H9 (cell line): ENCODE results near the gene AFDN. TPM values are rescaled to one million over a fixed set of nuclear protein-coding genes. Genes with fewer than 3 reads are reported as not detected.

Experiments
- DNase-seq: peaks from one replicate; pipeline ENCODE4 v3.0.0-alpha.2; 2017
- H2AFZ ChIP-seq: one replicate; pipeline ENCODE4 v1.6.1; 2013; ENCODE audit warnings: mild to moderate bottlenecking, low read length, control low read depth, moderate library complexity
- H2AK5ac ChIP-seq: 2 replicates; pipeline ENCODE4 v1.6.1; 2013; ENCODE audit warnings: low read length, control low read depth, mixed read lengths; ENCODE audit not compliant: insufficient read length
- H2BK120ac ChIP-seq: one replicate; pipeline ENCODE4 v1.6.1; 2013; ENCODE audit warnings: low read depth, mild to moderate bottlenecking, low read length, control low read depth, inconsistent platforms; ENCODE audit not compliant: poor library complexity, severe bottlenecking
- H2BK12ac ChIP-seq: 2 replicates; pipeline ENCODE4 v1.6.1; 2013; ENCODE audit warnings: low read length, control low read depth, mixed read lengths, low read depth; ENCODE audit not compliant: insufficient read length
- H2BK15ac ChIP-seq: 2 replicates; pipeline ENCODE4 v1.6.1; 2013; ENCODE audit warnings: low read depth, low read length, control low read depth
- H2BK20ac ChIP-seq: one replicate; pipeline ENCODE4 v1.6.1; 2013; ENCODE audit warnings: low read depth, mild to moderate bottlenecking, low read length, control low read depth, inconsistent platforms; ENCODE audit not compliant: poor library complexity, severe bottlenecking
- H2BK5ac ChIP-seq: 2 replicates; pipeline ENCODE4 v1.6.1; 2013; ENCODE audit warnings: low read length, control low read depth, mixed read lengths; ENCODE audit not compliant: insufficient read length
- H3K14ac ChIP-seq: 2 replicates; pipeline ENCODE4 v1.6.1; 2013; ENCODE audit warnings: low read length, control low read depth; ENCODE audit not compliant: insufficient read depth
- H3K18ac ChIP-seq: 2 replicates; pipeline ENCODE4 v1.6.1; 2013; ENCODE audit warnings: low read depth, mild to moderate bottlenecking, mixed read lengths, low read length, control low read depth; ENCODE audit not compliant: insufficient read length
- H3K23ac ChIP-seq: 2 replicates; pipeline ENCODE4 v1.6.1; 2013; ENCODE audit warnings: low read length, control low read depth, mixed read lengths, low read depth; ENCODE audit not compliant: insufficient read length
- H3K23me2 ChIP-seq: 2 replicates; pipeline ENCODE4 v1.6.1; 2013; ENCODE audit warnings: low read depth, mild to moderate bottlenecking, mixed read lengths, low read length, control low read depth; ENCODE audit not compliant: insufficient read length, poor library complexity, severe bottlenecking
- H3K27ac ChIP-seq: 2 replicates; pipeline ENCODE4 v1.5.1; 2013; ENCODE audit warnings: low read length, control low read depth, mixed read lengths, low read depth; ENCODE audit not compliant: insufficient read length
- H3K27me3 ChIP-seq: 2 replicates; pipeline ENCODE4 v1.6.1; 2013; ENCODE audit warnings: low read length, control low read depth, inconsistent platforms; ENCODE audit not compliant: insufficient read depth
- H3K4ac ChIP-seq: 2 replicates; pipeline ENCODE4 v1.6.1; 2013; ENCODE audit warnings: low read depth, mild to moderate bottlenecking, control low read depth, inconsistent platforms, low read length, moderate library complexity
- H3K4me1 ChIP-seq: 2 replicates; pipeline ENCODE4 v1.6.1; 2013; ENCODE audit warnings: low read length, control low read depth, inconsistent platforms; ENCODE audit not compliant: insufficient read depth
- H3K4me2 ChIP-seq: 2 replicates; pipeline ENCODE4 v1.6.1; 2013; ENCODE audit warnings: low read length, control low read depth, mixed read lengths; ENCODE audit not compliant: insufficient read length, insufficient read depth
- H3K56ac ChIP-seq: 2 replicates; pipeline ENCODE4 v1.6.1; 2013; ENCODE audit warnings: low read depth, mild to moderate bottlenecking, mixed read lengths, low read length, control low read depth; ENCODE audit not compliant: insufficient read length
- H3K79me1 ChIP-seq: 2 replicates; pipeline ENCODE4 v1.6.1; 2013; ENCODE audit warnings: low read depth, mild to moderate bottlenecking, moderate library complexity, low read length, control low read depth, inconsistent platforms; ENCODE audit not compliant: insufficient read depth, poor library complexity, severe bottlenecking
- H3K79me2 ChIP-seq: 2 replicates; pipeline ENCODE4 v1.6.1; 2013; ENCODE audit warnings: low read length, control low read depth, inconsistent platforms; ENCODE audit not compliant: insufficient read depth
- H3K9ac ChIP-seq: 2 replicates; pipeline ENCODE4 v1.6.1; 2013; ENCODE audit warnings: low read length, control low read depth, mixed read lengths; ENCODE audit not compliant: insufficient read length; ENCODE audit errors: extremely low read depth
- H3K9me3 ChIP-seq: one replicate; pipeline ENCODE4 v1.6.1; 2013; ENCODE audit warnings: low read depth, low read length, inconsistent platforms; ENCODE audit not compliant: control insufficient read depth
- H3T11ph ChIP-seq: one replicate; pipeline ENCODE4 v1.6.1; 2013; ENCODE audit warnings: mild to moderate bottlenecking, low read length, control low read depth, inconsistent platforms
- H4K20me1 ChIP-seq: one replicate; pipeline ENCODE4 v1.6.1; 2013; ENCODE audit not compliant: control insufficient read depth, insufficient read length, insufficient read depth
- H4K5ac ChIP-seq: 2 replicates; pipeline ENCODE4 v1.6.1; 2013; ENCODE audit warnings: low read depth, mild to moderate bottlenecking, mixed read lengths, low read length, control low read depth; ENCODE audit not compliant: insufficient read length
- H4K8ac ChIP-seq: replicated peaks from 2 replicates; pipeline ENCODE4 v1.6.1; 2013; ENCODE audit warnings: low read length, control low read depth, mixed read lengths, low read depth; ENCODE audit not compliant: insufficient read length
- H4K91ac ChIP-seq: 2 replicates; pipeline ENCODE4 v1.6.1; 2013; ENCODE audit warnings: low read depth, mild to moderate bottlenecking, moderate library complexity, mixed read lengths, low read length, control low read depth; ENCODE audit not compliant: insufficient read length
- H3K27ac Mint-ChIP-seq, 3 experiments: 2 replicates in 2 of 3; 3 replicates in 1 of 3; pipeline ENCODE4 v1.8.0; 2020 to 2021; ENCODE audit warnings: mixed read lengths in 3 of 3, mild to moderate bottlenecking in 1 of 3, moderate library complexity in 1 of 3
- H3K27me3 Mint-ChIP-seq: 2 replicates; pipeline ENCODE4 v1.8.0; 2021; ENCODE audit warnings: low read depth, mild to moderate bottlenecking, moderate library complexity, mixed read lengths
- H3K36me3 Mint-ChIP-seq, 3 experiments: 2 replicates in 2 of 3; 3 replicates in 1 of 3; pipeline ENCODE4 v1.8.0; 2020 to 2021; ENCODE audit warnings: low read depth in 3 of 3, mixed read lengths in 3 of 3; ENCODE audit not compliant: insufficient read depth in 1 of 3
- H3K4me1 Mint-ChIP-seq, 2 experiments: 2 replicates each; pipeline ENCODE4 v1.8.0; 2020; ENCODE audit warnings: mixed read lengths in 2 of 2
- H3K4me3 Mint-ChIP-seq, 2 experiments: 2 replicates in 1 of 2; 3 replicates in 1 of 2; pipeline ENCODE4 v1.8.0; 2020 to 2021; ENCODE audit warnings: mild to moderate bottlenecking in 2 of 2, mixed read lengths in 2 of 2, moderate library complexity in 1 of 2
- H3K9me3 Mint-ChIP-seq, 2 experiments: 2 replicates in 1 of 2; 3 replicates in 1 of 2; pipeline ENCODE4 v1.8.0; 2020; ENCODE audit warnings: mild to moderate bottlenecking in 2 of 2, mixed read lengths in 2 of 2, moderate library complexity in 1 of 2
- WGBS: extraction: QIAGEN DNeasy Blood & Tissue Kit; methylation state at CpG from one replicate; pipeline ENCODE4 v1.1.7; 2013; ENCODE audit warnings: missing lambda C conversion rate, low lambda C conversion rate, mixed read lengths; ENCODE audit not compliant: insufficient read length; ENCODE audit errors: extremely low coverage; 5-methylcytosine and 5-hydroxymethylcytosine counted together
- total RNA-seq: library from RNA; stranded (reverse); gene quantifications from 2 replicates; pipeline ENCODE4 v1.2.1, GENCODE V29; 2021
- TF ChIP-seq, protein P1 (sequence below): fragments of 200-600 bp; sonication (generic); conservative IDR thresholded peaks from 3 replicates; pipeline ENCODE4 v1.8.0; 2021; ENCODE audit warnings: antibody characterized with exemption, mild to moderate bottlenecking

The AFDN gene
- total RNA-seq, 1 experiment from 2014 or later, result 157 TPM

DNA sequence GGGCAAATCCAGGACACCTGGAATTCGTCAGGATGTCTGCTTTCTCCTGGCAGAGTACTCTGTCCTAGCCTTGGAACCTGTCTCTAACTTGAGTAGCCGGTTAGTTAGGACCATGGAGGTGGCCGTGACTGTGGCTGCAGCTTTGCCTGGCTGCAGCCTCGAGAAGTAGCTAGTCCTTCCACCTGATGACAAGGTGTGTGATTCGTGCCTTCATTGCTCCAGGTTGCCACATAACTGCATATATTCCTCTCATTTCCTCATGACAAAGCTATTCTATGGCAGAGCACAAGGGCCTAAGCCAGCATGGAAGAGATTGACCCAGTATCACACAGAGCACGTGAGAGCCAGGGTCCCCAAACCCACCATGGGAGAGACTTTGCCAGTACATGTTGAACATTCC, 130.9 kb downstream of the AFDN start:
- H3K27me3 Mint-ChIP-seq, result no peaks in the 10 kb centered on the region
- Histone ChIP-seq H3K79me2 (no peaks in the 10 kb centered on the region), H2BK12ac (no peak overlapping the region), H4K5ac (no peak overlapping the region), H3K27ac (no peak overlapping the region), H3K23me2 (no peaks in the 10 kb centered on the region), H3K9ac (no peak overlapping the region), H2BK15ac (no peak overlapping the region), H2BK5ac (no peak overlapping the region), H3K56ac (no peak overlapping the region), H4K20me1 (no peaks in the 10 kb centered on the region), H3K4ac (no peak overlapping the region), H3K14ac (no peak overlapping the region), H2AK5ac (no peak overlapping the region), H3K79me1 (peaks cover 3% of the 10 kb centered on the region), H3K4me2 (no peak overlapping the region), H3K27me3 (no peaks in the 10 kb centered on the region; the same call in 1 of the 2 replicates), H3K18ac (no peak overlapping the region), H4K91ac (no peak overlapping the region), H2BK20ac (no peak overlapping the region), H2AFZ (no peak overlapping the region), H4K8ac (no peak overlapping the region), H3T11ph (no peak overlapping the region), H3K9me3 (no peaks in the 10 kb centered on the region), H2BK120ac (no peak overlapping the region), H3K4me1 (no peaks in the 10 kb centered on the region), H3K23ac (no peak overlapping the region)
- H3K36me3 Mint-ChIP-seq, result peaks cover 12 to 31% (median 27%) of the 10 kb centered on the region in 3 experiments
- H3K4me3 Mint-ChIP-seq, result no peak overlapping the region
- TF ChIP-seq, protein P1, sequence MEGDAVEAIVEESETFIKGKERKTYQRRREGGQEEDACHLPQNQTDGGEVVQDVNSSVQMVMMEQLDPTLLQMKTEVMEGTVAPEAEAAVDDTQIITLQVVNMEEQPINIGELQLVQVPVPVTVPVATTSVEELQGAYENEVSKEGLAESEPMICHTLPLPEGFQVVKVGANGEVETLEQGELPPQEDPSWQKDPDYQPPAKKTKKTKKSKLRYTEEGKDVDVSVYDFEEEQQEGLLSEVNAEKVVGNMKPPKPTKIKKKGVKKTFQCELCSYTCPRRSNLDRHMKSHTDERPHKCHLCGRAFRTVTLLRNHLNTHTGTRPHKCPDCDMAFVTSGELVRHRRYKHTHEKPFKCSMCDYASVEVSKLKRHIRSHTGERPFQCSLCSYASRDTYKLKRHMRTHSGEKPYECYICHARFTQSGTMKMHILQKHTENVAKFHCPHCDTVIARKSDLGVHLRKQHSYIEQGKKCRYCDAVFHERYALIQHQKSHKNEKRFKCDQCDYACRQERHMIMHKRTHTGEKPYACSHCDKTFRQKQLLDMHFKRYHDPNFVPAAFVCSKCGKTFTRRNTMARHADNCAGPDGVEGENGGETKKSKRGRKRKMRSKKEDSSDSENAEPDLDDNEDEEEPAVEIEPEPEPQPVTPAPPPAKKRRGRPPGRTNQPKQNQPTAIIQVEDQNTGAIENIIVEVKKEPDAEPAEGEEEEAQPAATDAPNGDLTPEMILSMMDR, result no peak
- peak overlapping the region in 2 of 3 experiments; percentile 46 to 71; a peak in 2 of 7 replicates for H3K27ac Mint-ChIP-seq
- no peak for DNase-seq
- no CpG with 5 or more reads among the region's 6 CpGs for WGBS
- H3K9me3 Mint-ChIP-seq, result no peaks in the 10 kb centered on the region
- H3K4me1 Mint-ChIP-seq, result peaks cover 0 to 3% of the 10 kb centered on the region in 2 experiments; a peak in 1 of 4 replicates
